HG03060 (cell line): Measurements from ENCODE around the gene CASQ2.

Source experiments
- ATAC-seq: cut with Tn5 transposase; IDR thresholded peaks from one replicate; pipeline ENCODE4 v1.9.1; 2021; ENCODE audit warnings: low read depth, moderate number of reproducible peaks; ENCODE audit not compliant: unreplicated experiment

The CASQ2 gene

DNA sequence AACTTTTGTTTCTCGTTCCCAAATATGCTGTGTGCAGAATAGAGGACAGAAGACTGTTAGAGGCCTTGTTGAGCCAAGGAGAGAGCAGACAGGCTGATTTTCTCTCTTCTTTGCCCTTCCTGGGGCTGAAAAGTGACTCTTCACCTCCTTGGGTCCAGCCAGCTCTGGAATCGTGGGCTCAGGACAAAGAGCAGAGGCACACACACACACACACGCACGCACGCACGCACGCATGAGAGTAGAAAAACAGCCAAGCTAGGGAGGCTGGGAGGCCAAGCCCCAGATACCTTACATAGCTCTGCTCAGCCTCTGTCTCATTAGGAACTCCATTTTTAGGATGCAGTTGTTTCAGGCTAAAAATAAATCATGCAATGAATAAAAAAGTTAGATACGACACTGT lies at the start of gene CASQ2:
Gene CASQ2 (minus strand): TSS at position 166 of the 400 bp plus-strand sequence. CDS start 173 bp downstream, outside the sequence.
- no peak for ATAC-seq

DNA sequence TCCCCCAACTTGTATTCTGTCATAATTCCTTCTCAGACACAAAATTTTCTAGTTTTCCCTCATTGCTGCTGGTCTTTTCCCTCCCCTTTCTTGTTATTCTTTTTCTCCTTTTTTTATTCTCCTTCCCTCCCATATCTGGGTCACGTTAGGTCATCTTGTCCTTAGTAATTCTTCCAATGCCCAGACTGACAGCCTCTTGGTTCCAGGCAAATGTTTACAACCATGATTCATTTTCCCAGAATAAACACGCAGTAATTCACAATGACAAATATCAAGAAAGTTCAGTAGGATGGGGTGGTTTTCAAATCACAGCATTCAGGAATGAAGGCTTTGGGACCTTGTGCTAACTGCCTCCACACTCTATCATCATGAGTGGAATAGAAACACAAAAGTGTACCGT lies 47.2 kb upstream of the CASQ2 start:
- ATAC-seq = no peak

DNA sequence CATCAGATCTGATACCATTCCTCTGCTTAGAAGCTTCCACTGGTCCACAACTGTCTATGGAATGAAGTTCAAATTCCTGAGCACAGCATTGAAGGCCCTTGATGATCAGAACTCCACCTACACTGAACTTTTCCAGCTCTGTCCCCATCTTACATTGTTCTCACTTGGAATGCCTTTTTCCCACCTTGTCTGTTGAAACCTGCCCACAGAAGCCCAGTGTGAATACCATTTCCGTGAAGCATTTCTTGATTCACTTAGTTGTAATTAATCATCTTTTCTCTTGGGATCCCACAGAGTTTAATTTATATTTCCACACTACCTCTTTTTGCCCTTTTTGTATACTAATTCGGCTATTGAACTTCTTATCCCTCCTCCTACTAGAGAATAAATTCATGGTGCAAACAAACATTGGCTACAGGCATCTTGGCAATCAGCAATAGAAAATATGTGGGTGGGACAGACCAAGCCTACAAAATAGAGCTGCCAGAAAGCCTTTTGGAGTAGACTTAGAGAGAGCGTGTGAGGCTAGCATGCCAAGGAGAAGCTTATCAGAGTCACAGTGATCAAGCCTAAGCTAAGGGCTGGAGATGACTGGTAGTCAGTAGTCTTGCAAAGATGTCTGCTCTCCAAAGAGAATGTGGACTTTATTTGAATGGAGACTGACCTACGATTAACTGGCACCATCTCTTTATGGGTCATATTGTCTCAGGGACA lies 46.3 kb upstream of the CASQ2 start:
- no peak for ATAC-seq

DNA sequence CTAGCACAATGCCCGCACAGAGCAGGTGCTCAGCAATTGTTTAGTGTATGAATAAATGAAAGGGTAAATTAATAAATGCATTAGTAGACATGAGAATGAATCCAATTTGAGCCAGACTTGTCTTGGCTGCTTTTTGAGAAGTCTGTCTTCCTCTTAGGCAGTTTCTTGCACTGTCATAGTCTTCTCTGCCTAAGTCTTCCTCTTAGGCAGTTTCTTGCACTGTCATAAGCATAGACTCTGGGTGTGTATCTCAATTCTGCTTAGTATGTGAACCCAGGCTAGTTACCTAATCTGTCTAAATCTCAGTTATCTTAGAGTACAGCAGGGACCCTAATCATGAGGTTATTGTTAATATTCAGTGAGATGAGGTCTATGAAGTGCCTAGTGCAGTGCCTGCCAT lies 45.2 kb upstream of the CASQ2 start:
- ATAC-seq = no peak

DNA sequence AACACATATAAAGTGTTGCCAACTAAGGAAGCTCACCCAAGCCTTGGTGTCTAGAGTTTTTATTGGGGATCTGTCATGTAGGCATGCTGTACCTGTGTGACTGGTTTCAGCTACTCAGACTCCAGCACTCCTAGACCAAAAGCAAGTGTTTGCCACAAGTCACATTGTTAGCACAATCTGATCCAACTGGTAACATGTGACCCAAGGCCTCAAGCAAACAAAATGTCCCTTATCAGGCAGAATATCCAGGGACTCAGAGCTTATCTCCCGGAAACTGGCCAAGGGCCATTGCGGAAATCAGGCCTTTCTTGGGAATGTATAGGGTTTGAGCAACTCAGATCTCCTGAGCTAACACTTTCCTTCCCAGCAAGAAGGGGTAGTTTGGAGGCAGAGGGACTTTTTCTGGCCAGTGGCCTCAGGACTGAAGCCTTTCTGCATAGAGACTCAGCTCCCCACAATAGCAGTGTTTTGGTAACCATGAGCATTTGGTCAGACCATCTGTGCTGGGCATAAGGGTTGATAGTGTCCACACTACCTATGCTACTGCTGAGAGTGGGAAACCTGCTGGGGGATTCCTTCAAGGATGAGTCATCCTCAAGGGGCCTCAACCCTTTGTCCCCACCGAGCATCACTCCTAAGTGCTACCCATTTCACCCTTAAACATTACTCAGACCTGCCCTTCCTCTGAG lies 42.8 kb upstream of the CASQ2 start:
- ATAC-seq = no peak

DNA sequence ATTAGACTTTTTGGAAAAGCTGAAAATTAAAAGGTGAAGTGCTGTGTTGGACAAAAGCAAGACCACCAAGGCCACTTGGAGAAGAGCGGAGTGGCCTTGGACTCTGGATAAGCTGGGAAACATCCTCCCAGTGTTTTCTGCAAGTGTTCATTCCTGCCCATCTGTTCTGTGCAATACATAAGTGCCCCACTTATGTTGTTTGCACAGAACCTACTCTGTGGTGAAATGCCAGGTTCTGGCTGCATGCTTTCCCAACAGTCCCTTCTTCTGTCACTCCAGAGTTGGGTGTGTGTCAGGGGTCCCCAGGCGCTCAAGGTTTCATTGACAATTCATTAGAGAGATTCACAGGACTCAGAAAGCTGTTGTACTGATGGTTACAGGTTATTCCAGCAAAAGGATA lies 42.1 kb upstream of the CASQ2 start:
- no peak for ATAC-seq

DNA sequence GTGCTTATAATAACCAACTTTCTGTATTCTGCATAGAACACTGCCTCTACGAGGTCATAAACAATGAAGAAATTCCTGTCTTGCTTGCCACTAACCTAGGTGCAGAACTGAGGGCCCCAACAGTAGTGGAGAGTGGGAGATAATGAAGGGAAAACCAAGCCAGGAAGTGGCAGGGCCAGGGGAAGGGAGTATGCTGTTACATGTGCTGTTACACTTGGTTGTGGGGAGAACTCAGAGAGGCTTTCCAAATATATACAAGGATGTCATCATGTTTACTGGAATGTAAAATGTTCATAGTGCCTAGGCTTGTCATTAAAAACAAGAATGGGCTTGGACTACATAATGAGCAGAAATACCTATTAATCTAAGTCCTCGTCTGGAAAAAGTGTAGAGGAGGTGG lies 41.3 kb upstream of the CASQ2 start:
- ATAC-seq = no peak

DNA sequence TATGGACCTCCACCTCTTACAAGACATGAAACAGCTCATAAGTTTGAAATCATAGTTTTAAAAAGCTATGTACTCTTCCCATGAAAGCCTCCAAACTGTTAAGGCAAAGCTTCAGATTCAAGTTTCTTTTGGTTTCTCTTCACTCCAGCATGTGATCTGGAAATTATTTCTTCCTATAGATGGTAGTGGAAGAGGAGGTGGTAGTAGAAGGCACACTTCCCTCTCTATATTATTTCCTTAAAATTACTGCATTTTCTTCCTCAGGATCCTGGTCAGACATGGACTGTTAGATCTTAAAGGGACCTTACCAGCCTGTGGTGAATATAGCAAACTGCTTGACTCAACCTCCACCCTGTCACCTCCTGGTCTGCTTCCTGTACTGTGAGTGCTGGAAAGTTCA lies 40.6 kb upstream of the CASQ2 start:
- ATAC-seq = no peak

DNA sequence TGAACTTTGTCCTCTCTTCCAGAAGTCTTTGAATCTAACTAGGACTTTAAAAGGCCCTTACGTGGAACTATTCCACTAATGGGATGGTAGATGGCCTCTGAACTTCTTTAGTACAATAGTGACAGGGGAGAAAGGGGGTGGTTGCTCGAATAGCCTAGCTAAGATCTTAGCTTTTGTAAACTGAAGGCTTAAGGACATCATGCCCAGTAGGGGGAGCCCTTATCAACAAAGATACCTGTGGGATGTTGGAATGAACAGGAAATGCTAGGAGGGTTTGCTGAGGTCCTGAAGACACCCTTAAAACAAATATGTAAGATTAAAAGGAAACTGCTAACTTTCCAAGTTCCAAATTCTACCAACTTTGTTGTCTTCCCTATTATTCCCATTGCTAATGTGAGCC lies 39.2 kb upstream of the CASQ2 start:
- ATAC-seq = no peak

DNA sequence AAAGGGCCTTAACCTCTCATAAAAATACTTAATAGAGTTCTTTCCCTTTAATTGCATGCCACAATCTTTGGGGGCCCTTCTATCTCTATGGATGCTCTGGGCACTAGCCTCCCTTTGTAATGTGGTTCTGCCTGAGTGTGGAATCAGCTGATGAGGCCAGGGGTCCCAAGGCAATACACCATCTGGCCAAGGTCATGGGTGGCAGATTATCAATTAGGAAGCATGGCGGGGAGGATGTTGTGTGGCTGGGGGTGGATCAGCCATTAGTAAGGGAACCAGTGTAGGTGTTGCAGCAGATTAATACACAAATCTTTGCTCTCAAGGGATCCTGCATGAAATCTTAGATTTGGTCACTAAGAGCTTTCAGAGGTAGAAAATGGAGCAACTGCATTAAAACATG lies 37.1 kb upstream of the CASQ2 start:
- ATAC-seq = no peak

DNA sequence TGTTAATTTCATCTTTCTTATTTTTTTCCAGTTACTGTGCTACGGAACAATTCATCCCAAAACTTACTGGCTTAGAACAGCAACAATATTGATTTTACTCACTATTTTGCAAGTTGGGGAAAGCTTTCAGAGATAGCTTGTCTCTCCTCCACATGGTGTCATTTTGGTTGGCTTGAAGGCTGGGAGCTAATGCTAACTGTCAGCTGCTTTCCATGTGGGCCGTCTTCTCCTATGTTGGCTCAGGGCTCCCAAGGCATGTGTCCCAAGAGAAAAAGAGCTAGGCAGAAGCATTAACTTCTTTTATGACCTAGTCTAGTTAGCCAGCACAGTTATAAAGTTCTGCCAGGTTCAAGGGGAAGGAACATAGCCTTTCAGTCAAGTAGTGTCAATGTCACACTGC lies 33.9 kb upstream of the CASQ2 start:
- no peak for ATAC-seq

DNA sequence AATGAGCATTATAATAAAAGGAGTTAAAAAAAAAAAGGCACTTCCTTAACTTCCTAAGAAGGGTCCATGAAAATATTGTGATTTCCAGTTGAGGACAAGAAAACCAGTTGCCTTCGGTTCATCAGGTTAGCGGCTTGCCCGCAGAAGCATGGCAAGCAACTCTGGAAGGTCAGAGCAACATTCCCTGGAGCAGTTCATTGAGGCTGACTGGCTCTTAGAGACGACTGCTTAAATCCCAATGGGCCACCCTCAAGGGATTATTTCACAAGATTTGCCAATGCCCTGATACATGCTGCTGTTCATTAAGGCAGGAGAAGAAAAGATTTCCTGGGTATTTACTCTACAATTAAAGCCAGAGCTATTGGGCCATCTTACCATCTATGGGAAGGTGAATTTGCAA lies 29.0 kb upstream of the CASQ2 start:
- no peak for ATAC-seq

DNA sequence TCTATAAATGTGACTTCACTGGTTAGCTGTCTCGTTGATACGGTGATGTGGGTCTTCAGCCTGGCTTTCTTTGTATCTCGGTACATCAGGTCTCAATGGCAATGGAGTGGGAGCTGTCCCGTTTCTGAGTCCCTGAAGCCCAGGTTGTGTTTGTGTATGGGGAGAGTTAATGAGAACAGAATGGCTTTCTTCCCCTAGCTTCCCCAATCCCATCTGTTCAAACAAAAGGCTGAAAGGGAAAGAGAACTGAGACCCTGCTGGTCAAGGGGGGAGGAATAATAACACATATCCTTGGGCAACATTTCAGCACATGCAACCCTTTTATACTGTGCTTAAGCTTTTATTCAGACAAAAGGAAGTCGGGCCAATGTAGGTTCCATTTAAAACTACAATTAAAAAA lies 28.4 kb upstream of the CASQ2 start:
- no peak for ATAC-seq

DNA sequence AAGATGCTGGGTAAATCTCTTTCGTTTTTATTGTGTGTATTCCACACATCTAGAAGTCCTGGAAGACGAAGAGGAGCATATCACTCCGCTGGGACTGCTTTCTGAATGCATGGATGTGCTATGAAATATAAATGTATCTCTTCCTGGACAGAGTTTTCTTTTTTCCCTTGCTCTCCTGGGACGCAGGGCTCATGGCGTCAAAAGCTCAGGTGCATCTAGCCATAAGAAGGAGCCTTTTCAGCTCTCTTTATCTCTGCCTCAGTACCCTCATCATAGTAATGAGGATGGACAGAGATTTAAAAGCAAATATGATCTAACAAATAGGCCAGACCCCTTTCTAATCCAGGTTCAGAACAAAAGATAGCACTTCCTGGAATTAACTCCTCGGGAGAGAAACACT lies 27.5 kb upstream of the CASQ2 start:
- ATAC-seq = no peak

DNA sequence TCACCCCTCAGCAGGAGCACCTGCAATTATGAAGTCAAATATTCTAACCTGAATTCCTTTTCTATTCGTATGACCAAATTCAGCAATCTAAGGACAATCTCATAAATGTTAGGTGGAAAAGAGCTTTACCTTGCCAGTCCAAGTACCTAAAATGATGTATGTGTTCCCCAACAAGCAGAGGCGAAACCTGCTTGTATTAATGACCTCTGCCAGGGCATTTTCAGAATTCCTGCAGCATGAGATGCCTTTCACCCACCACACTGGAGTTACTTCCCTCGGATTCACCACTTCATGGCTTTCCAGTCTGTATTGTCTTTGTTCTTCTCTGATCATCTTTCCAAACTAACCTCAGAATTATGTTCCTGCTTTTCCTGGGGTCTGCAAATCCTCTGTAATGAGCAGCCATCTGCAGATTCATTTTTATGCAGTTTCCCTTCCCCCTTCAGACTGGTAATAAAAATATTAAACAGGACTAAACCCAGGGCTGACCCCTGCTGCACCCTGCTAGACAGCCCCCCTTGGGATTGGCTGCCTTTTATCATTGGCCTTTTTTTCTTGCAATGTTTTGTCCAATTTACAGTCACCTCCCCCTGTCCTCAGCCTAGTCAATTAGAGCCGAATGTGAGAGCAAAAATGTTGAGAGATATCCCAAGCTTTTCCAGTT lies 26.6 kb upstream of the CASQ2 start:
- ATAC-seq = no peak

DNA sequence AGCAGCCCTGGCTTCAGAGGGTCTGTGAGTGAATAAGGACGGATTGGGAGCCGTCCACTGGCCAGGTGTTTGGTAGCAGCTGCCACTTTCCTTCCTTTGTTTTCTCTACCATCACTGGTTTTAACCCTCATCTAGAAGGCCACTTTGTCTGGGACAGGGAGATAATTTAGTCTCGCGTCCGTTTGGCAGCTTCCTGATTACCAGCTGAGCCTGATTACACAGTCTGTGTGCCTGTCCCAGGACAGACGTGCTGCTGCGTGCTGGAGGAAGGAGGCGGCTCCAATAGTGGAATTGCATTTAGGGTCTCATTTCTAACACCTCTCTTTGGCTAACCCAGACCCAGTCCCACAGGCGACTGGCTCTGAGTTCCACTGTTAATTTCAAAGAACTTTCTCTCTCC lies 24.6 kb upstream of the CASQ2 start:
- no peak for ATAC-seq

DNA sequence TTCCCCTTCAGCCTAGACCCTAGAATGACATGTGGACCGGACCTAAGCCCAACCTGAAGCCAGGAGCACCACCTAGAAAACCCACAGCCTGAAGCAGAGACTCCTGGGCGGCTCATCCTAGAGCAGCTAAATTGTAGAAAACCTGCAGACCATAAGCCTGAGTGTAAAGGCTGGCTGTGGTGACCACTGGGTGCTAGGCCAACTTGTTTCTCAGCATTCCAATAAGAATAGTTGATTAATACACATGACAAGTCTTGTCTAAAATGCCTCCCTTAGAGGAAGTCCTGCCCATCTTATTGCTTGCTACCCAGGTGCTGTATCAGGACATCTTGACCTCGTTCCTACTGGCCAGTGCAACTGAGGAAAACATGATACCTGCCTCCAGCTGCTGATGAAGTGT lies 23.3 kb upstream of the CASQ2 start:
- ATAC-seq = no peak

DNA sequence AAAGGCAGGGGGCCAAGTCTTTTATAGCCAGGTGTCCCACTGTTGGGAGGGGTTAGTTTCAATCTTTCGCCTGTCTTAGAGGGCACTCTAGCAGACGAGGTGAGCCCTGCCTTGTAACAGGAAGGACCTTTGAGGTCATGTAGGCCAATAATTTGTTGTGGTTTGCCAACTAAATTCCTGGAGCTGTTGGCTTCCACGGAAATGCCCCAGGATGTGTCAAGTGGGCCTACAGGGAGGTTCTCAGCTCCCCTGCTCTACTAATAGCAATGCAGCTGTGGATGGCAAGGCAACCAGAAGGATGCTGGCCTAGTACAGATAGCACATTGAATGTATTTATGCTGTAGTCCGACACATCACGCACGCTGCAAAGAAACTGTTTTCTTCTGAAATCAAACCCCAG lies 22.3 kb upstream of the CASQ2 start:
- ATAC-seq = no peak

DNA sequence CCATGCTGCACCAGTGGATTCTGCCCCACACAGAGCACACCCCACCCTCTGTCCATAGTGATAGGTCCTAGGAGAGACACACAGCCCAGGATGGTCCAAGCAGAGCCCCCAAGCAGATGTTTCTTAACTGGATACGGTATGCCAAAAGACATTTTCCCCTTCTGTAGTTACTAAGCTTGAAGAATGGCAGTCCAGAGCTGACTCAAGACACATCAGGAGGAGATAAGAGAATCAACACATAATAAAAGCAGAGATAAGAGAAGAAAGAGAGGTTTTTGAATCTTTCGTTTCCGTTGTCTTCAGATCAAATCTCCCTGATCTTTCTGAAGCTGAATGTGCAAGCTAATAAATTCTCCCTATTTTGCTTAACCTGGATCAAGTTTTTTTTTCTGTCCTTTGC lies 21.8 kb upstream of the CASQ2 start:
- no peak for ATAC-seq

DNA sequence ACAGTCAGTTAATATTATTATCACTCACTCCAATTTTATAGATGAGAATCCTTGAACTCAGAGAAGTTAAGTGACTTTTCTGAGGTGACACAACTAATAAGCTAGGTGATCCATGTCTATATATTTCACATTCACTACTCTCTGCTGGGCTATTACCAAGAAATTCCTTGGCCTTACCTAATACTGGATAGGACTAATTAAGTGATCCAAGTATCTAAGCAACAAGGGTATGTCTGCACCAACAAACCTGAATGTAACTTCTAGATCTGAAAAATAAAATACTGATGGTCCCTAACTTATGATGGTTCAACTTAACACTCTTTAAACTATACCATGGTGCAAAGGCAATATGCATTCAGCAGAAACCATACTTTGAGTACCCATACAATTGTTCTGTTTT lies 14.8 kb upstream of the CASQ2 start:
- no peak for ATAC-seq

DNA sequence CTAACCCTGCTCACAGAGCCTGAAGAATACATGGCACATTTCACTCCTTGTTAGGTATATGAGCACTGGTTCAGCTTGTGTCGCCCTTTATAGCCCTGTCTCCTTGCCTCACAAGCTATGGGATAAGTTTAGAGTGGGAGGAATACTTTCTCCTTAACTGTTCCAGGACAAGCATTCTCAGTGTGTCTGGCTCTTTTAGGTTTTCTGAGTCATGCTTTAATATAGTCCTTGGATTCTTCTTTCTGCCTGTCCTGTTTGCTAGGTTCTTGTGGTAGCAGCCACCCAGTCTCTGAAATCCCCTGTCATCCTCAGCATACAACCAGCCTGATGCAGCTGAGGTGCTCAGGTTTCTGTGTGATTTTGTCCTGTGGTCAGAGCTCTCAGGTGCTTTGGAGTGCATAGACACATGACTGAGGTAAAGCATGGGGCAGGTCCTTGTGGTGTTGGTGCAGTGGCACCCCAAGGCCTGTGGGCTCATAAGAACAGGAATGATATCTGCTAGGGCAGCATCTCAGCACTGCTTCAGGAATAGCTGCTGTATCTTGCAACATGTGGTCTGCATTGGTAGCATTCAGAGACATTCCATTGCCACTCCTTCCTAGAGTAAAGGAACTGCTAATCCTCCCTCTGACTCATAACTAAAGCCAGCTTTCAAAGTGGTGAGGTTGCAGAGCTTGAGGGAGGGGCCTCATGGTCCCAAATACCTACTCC lies 14.2 kb upstream of the CASQ2 start:
- no peak for ATAC-seq
